HepG2 (cell line): ENCODE data around the gene ATG3. TPM values are rescaled to one million over a fixed set of nuclear protein-coding genes. Genes with fewer than 3 reads are reported as not detected.

Source experiments
- ATAC-seq: fragments of 200-7000 bp; cut with Tn5 transposase; 3 replicates; pipeline ENCODE4 v1.9.1; 2020; ENCODE audit warnings: mild to moderate bottlenecking, moderate library complexity
- BruUV-seq: library from RNA; stranded (reverse); fragments of 400-500 nt; replicated peaks from 2 replicates; lab custom pipeline; 2021; lab: Mats Ljungman, UMichigan
- CTCF ChIA-PET: fragments of 300-600 bp; formaldehyde crosslinking; extraction: SDS; loops from one replicate; lab custom pipeline; 2021; ENCODE audit warnings: low total read pairs, inconsistent platforms, low intra/inter-chr PET ratio; lab: Yijun Ruan, JAX
- POLR2A ChIA-PET: fragments of 350-600 bp; sonication (Branson Sonifier 250); formaldehyde crosslinking; loops from one replicate; lab custom pipeline; 2020; ENCODE audit warnings: antibody characterized with exemption, inconsistent platforms; lab: Yijun Ruan, JAX
- DNase-seq: peaks from one replicate; pipeline ENCODE4 v3.0.0-alpha.2; 2015; ENCODE audit warnings: low spot score
- FAIRE-seq: peaks from 3 replicates; lab custom pipeline; 2011; peaks lifted over from hg19 to GRCh38; lab: Jason Lieb, UNC
- H2AFZ ChIP-seq: one replicate; pipeline ENCODE4 v1.6.1; 2011; ENCODE audit warnings: low read length, inconsistent platforms
- H3K27ac ChIP-seq: fragments of 300-600 bp; 3 replicates; pipeline ENCODE4 v1.8.0; 2011; ENCODE audit warnings: mixed run types, mild to moderate bottlenecking, mixed read lengths, low read length, inconsistent platforms; ENCODE audit not compliant: insufficient read depth; ENCODE audit errors: extremely low read length
- H3K27me3 ChIP-seq, 2 experiments: fragments of 200-600 bp in 1 of 2; 2 replicates in 1 of 2; 3 replicates in 1 of 2; pipeline versions ENCODE4 v1.6.0 to v1.8.0; 2011; ENCODE audit warnings: low read length in 2 of 2, mild to moderate bottlenecking in 2 of 2, moderate library complexity in 2 of 2, inconsistent platforms in 1 of 2; ENCODE audit not compliant: insufficient read depth in 2 of 2, control insufficient read depth in 1 of 2
- H3K36me3 ChIP-seq, 2 experiments: fragments of 200-600 bp in 1 of 2; replicated peaks in 1 of 2; 2 replicates in 1 of 2; 3 replicates in 1 of 2; pipeline versions ENCODE4 v1.5.1 to v1.8.0; 2011; ENCODE audit warnings: low read length in 2 of 2, inconsistent platforms in 1 of 2; ENCODE audit not compliant: insufficient read depth in 2 of 2, control insufficient read depth in 1 of 2
- H3K4me1 ChIP-seq: 2 replicates; pipeline ENCODE4 v1.5.1; 2012; ENCODE audit warnings: low read length, inconsistent platforms; ENCODE audit not compliant: insufficient read depth
- H3K4me2 ChIP-seq: 2 replicates; pipeline ENCODE4 v1.6.0; 2011; ENCODE audit warnings: low read depth, low read length, inconsistent platforms
- H3K4me3 ChIP-seq, 3 experiments: fragments of 200-600 bp in 1 of 3; sonication (generic), shearing (Covaris generic) in 1 of 3; replicated peaks in 1 of 3; 2 replicates each; pipeline ENCODE4 v1.5.1; 2011 to 2016; ENCODE audit warnings: low read length in 3 of 3, inconsistent platforms in 2 of 3, low read depth in 2 of 3, mild to moderate bottlenecking in 2 of 3, control low read depth in 1 of 3, mixed read lengths in 1 of 3; ENCODE audit not compliant: insufficient read depth in 1 of 3
- H3K79me2 ChIP-seq: one replicate; pipeline ENCODE4 v1.6.1; 2011; ENCODE audit warnings: low read length, inconsistent platforms; ENCODE audit not compliant: insufficient read depth
- H3K9ac ChIP-seq: 2 replicates; pipeline ENCODE4 v1.6.0; 2011; ENCODE audit warnings: mild to moderate bottlenecking, low read depth, low read length, inconsistent platforms; ENCODE audit not compliant: insufficient read depth
- H3K9me3 ChIP-seq: 2 replicates; pipeline ENCODE4 v1.5.1; 2012; ENCODE audit warnings: mild to moderate bottlenecking, low read length
- H4K20me1 ChIP-seq: 2 replicates; pipeline ENCODE4 v1.6.0; 2011; ENCODE audit warnings: inconsistent platforms, mild to moderate bottlenecking, low read length, moderate library complexity; ENCODE audit not compliant: insufficient read depth
- ATF6 ChIP-seq: sonication (generic); formaldehyde crosslinking; conservative IDR thresholded peaks from 2 replicates; pipeline ENCODE4 v1.4.0; 2020; ENCODE audit warnings: missing genetic modification reagents
- CBX1 ChIP-seq: IDR thresholded peaks from one replicate; pipeline ENCODE4 v1.6.1; 2016; ENCODE audit warnings: antibody characterized with exemption, low read depth
- IRF2 ChIP-seq: IDR thresholded peaks from 2 replicates; pipeline ENCODE4 v1.6.1; 2018; ENCODE audit warnings: missing genetic modification reagents, missing compliant biosample characterization
- LRRFIP1 ChIP-seq: sonication (generic); formaldehyde crosslinking; conservative IDR thresholded peaks from 2 replicates; pipeline ENCODE4 v1.4.0; 2020; ENCODE audit warnings: missing genetic modification reagents
- PBX2 ChIP-seq: IDR thresholded peaks from 2 replicates; pipeline ENCODE4 v1.6.1; 2016; ENCODE audit warnings: control low read depth
- PTBP1 ChIP-seq: fragments of 200-400 bp; formaldehyde crosslinking; IDR thresholded peaks from 2 replicates; pipeline ENCODE4 v1.6.1; 2018; ENCODE audit warnings: low read length, low read depth; ENCODE audit not compliant: poor library complexity, severe bottlenecking
- SCMH1 ChIP-seq: sonication (generic); formaldehyde crosslinking; IDR thresholded peaks from 2 replicates; pipeline ENCODE4 v1.9.0; 2021; ENCODE audit warnings: missing genetic modification reagents, mild to moderate bottlenecking, borderline replicate concordance
- SKIL ChIP-seq: sonication (generic); formaldehyde crosslinking; IDR thresholded peaks from 2 replicates; pipeline ENCODE4 v1.8.0; 2022; ENCODE audit warnings: missing genetic modification reagents, mild to moderate bottlenecking, moderate library complexity, borderline replicate concordance
- ZNF224 ChIP-seq: sonication (generic); formaldehyde crosslinking; IDR thresholded peaks from 2 replicates; pipeline ENCODE4 v1.5.0; 2020; ENCODE audit warnings: mild to moderate bottlenecking, missing genetic modification reagents
- ZNF512B ChIP-seq: sonication (generic); formaldehyde crosslinking; IDR thresholded peaks from 2 replicates; pipeline ENCODE4 v1.5.1; 2020; ENCODE audit warnings: missing genetic modification reagents, mild to moderate bottlenecking, borderline replicate concordance
- in situ Hi-C: cut with HindIII; loops from 2 replicates; pipeline ENCODE4 v1.10.0; 2017; ENCODE audit warnings: low pct_unique_long_range_greater_than_20kb; ENCODE audit not compliant: extremely low pct_ligation_motif_present
- intact Hi-C: fragments of 100-400 bp; cut with micrococcal nuclease; formaldehyde crosslinking; loops from one replicate; pipeline ENCODE4 v1.10.0; 2022; ENCODE audit not compliant: unreplicated experiment
- polyA plus RNA-seq, 8 experiments: library from polyadenylated mRNA; depleted of rRNA in 3 of 8; stranded (reverse) in 7 of 8; unstranded in 1 of 8; fragments of >200 nt; fragmentation: Illumina TruSeq in 4 of 8; extraction: Trizol in 4 of 8; gene quantifications; 2 replicates each; pipeline versions ENCODE4 v1.2.1 to v1.2.3, GENCODE V29; 2011 to 2016; ENCODE audit warnings: low read depth in 4 of 8, missing spikeins in 1 of 8, mixed read lengths in 1 of 8; ENCODE audit not compliant: insufficient read depth in 1 of 8
- total RNA-seq, 5 experiments: library from RNA; depleted of rRNA; stranded (reverse); fragments of >200 nt; fragmentation: Illumina TruSeq; extraction: Trizol; gene quantifications; 2 replicates each; pipeline ENCODE4 v1.2.3, GENCODE V29; 2016; ENCODE audit warnings: low read depth in 1 of 5

ATG3 gene
- total and polyA plus RNA-seq, 2 of the 13 experiments (the other 11 are each of a cell fraction or from before 2014, with no cell fraction given), result 19.6 to 34.8 TPM

- no peak for TF ChIP-seq LRRFIP1 (CRISPR knock-in tag)
- TF ChIP-seq PTBP1, result no peak
- TF ChIP-seq SKIL (CRISPR knock-in tag), result no peak
Observed at GRCh38 chr3:112602217-112602838, 40.6 kb upstream of the ATG3 start (continued).

GRCh38 chr3:112598731-112599130, 37.0 kb upstream of the ATG3 start:
- ChIA-PET CTCF (no interaction called here), POLR2A (no interaction called here)
- no peaks in the 10 kb centered on the region for H3K9me3 ChIP-seq
- FAIRE-seq (no peak), ATAC-seq (no peak), DNase-seq (no peak)
- in situ Hi-C loops (no loop called here), intact Hi-C loops (no loop called here)
- H3K4me1 ChIP-seq, result no peaks in the 10 kb centered on the region
- H3K79me2 ChIP-seq, result no peaks in the 10 kb centered on the region
- H3K27ac ChIP-seq, result no peak overlapping the region
- H2AFZ ChIP-seq, result no peak overlapping the region
- H3K4me3 ChIP-seq, result no peak overlapping the region
- BruUV-seq, result no TSS peak
- no peaks in the 10 kb centered on the region for H3K27me3 ChIP-seq
- no peak overlapping the region for H3K9ac ChIP-seq
- H3K4me2 ChIP-seq, result no peak overlapping the region
- no peaks in the 10 kb centered on the region for H4K20me1 ChIP-seq
- peaks cover 0 to 4% of the 10 kb centered on the region in 2 experiments; a peak in 1 of 5 replicates for H3K36me3 ChIP-seq
- no peak for TF ChIP-seq CBX1
- no peak for TF ChIP-seq ATF6 (CRISPR knock-in tag)
- TF ChIP-seq PBX2 (CRISPR knock-in tag), result no peak
- no peak for TF ChIP-seq IRF2 (CRISPR knock-in tag)
- TF ChIP-seq ZNF512B (CRISPR knock-in tag), result no peak
- no peak for TF ChIP-seq SCMH1 (CRISPR knock-in tag)
- TF ChIP-seq ZNF224 (CRISPR knock-in tag), result no peak
